CD4-positive, alpha-beta T cell treated with Interleukin-6 for 4 hours (primary cell): Measurements from ENCODE around the gene RPS15.
"Not testable (repeated sequence)": the region's sequence is repeated elsewhere in the genome, so short reads cannot be mapped to it uniquely, and the experiment has no call there.

Experiments
- DNase-seq: peaks from one replicate; pipeline ENCODE4 v3.0.0-alpha.2; 2020; ENCODE audit warnings: mixed read lengths

The RPS15 gene

DNA sequence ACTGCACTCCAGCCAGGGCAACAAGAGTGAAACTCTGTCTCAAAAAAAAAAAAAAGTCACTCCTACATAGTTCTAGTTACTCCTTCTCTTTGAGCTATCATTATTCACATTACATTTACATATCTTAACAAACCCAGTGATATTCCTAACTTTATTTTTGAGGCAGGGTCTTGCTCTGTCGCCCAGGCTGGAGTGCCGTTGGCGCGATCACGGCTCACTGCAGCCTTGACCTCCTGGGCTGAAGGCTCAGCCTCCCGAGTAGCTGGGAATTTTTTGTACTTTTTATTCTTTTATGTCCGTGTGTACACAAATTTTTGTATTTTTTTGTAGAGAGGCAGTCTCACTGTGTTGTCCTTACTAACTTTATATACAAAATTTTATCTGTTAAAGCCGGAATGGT is 587 bp upstream of the RPS15 start:
- DNase-seq, result no peak

- DNase-seq, result no peak
Measured at GRCh38 chr19:1438933-1439354, 748 bp downstream of the RPS15 start.

DNA sequence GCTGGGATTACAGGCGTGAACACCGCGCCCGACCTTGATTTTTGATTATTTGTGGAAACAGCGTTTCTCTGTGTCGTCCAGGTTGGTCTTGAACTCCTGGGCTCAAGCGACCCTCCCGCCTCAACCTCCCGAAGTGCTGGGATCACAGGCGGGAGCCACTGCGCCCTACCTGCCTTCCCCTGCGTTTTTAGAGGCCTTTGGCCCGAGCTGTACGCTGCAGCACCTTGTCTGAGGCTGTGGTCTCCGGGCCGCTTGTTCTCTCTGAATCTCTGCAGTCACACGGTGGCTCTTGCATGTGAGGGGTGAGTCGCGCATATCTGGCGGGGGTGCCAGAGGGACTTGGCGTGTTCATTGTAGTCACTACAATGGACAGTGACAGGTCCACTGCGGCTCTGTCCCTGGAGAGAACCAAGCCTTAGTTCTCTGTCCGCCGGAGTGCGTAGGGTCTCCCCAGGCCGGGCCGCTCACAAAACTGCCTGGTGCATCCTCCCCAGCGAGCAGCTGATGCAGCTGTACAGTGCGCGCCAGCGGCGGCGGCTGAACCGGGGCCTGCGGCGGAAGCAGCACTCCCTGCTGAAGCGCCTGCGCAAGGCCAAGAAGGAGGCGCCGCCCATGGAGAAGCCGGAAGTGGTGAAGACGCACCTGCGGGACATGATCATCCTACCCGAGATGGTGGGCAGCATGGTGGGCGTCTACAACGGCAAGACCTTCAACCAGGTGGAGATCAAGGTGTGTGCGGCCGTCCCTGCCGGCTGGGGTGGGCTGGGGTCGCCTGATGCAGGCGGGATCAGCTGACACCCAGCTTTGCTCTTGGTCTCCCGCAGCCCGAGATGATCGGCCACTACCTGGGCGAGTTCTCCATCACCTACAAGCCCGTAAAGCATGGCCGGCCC is 1.6 kb downstream of the RPS15 start:
- not testable (repeated sequence) for DNase-seq

GRCh38 chr19:1440418-1440801 is 2.2 kb downstream of the RPS15 start:
- DNase-seq, result no peak

DNA sequence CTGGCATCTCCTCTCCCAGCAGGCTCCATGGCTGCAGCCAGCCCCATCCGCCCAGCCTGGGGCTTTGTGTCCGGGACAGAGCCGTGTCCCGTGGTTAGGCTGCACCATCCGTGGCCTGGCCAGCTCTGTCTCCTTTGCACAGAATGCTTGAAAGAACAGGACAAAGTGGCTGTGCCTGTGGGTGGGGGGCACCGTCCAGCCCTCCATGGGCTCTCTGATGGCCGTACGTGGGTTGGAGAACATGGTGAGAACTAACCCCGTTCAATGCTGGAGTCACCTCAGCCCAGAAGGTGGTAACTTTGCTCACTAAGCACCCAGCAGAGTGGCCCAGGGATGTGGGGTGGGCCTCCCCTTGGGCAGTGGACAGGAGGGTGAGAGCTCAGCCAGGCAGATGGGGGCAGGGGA is 2.8 kb downstream of the RPS15 start:
- no peak for DNase-seq

DNA sequence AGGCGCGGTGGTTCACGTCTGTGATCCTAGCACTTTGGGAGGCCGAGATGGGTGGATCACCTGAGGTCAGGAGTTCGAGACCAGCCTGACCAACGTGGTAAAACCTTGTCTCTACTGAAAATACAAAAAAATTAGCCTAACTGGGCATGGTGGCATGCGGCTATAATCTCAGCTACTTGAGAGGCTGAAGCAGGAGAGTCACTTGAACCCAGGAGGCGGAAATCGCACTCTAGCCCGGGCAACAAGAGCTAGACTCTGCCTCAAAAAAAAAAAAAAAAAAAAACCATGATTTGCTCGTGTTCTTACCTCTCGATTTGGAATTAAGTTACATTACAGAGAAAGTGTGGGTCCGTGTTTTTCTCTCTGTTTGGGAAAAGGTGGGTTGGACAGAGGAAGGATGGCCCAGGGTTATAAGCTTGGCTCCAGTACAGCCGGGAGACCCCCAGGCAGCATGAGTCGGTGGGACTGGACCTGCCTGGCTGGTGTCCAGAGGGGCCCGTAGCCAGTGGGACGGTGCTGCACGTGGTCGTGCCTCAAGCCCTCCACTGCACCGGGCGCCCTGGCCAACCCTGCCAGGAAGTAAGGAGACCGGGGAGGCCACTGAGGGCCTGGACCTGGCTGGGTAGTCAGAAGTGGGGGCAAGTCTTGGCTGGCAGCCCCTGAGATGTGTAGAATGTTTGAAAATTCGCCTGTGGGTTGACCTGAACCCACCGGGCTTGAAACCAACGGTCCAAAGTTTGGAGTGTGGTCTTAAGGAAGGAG is 3.7 kb downstream of the RPS15 start:
- DNase-seq, result no peak

DNA sequence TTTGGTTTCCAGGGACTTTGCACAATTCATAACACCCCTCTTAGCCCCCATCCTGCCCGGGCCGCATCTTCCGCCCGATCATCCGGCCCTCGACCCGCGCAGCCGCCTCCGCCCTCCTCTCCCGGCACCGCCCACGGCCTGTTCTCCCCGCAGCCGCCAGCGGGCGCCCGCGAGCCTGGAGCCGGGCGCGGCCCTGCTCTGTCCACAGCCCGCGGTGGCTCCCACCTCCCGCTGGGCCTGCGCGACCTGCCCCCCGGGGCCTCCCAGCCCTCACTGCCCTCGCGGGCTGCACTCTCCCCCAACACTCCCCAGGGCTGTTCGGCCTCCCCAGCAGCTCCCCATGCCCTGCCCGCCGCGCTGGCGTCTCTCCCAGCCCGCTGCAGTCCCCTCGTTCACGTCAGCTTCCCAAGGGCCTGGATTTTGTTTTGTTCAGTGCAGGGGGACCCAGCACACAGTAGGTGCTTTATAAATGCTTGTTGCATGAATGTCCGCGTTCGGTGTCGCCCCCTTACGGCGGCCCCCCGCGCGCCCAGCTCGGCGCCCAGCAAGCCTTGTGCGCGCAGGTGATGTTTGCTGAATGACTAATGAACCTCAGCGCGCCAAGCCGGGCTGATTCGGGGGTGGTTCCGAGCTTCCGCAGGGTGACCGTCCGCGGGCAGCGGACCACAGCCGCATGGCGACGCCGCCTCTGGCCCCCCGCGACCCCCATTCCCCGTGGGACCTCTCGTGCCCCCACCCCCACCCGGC is 7.2 kb downstream of the RPS15 start:
- peak; percentile 79 for DNase-seq

- no peak for DNase-seq
Measured at GRCh38 chr19:1445932-1446712, 7.9 kb downstream of the RPS15 start.

- peak; percentile 50 for DNase-seq
Measured at GRCh38 chr19:1446713-1447481, 8.7 kb downstream of the RPS15 start.

DNA sequence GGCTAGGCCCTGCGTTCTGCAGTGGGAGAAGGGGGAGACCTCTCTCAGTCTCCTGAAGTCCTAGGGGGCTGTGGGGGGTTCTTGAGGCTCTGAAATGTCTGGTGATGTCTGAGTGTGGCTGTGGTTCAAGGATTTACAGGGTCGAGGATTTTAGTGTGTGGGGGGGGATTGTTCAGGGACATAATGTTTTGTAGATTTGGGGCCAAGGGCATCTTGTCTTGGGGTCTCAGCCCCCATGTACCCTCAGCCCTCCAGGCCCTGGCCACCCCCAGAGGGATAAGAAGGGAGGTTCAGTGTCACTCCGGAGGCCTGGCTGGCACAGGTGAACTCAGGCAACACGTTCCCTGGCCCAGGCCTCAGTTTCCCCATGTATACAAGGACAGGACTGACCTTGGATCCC is 9.3 kb downstream of the RPS15 start:
- DNase-seq, result no peak

DNA sequence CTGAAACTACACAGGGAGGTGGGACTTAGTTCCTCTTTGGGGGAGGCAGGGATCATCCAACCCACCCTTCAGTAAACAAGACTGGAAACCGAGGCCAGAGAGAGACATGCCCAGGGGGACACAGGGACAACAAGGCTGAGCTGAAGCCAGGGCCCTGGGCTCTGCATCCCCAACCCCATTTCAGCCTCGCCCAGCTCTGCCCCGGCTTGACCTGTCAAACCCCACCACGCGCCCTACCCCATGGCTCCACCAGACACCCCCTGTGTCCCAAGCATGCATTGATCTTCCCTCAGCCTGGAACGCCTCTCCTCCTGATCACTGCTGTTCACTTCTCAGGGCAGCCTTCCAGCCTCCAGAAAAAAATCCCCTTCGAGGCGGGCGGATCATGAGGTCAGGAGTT is 9.7 kb downstream of the RPS15 start:
- no peak for DNase-seq

DNA sequence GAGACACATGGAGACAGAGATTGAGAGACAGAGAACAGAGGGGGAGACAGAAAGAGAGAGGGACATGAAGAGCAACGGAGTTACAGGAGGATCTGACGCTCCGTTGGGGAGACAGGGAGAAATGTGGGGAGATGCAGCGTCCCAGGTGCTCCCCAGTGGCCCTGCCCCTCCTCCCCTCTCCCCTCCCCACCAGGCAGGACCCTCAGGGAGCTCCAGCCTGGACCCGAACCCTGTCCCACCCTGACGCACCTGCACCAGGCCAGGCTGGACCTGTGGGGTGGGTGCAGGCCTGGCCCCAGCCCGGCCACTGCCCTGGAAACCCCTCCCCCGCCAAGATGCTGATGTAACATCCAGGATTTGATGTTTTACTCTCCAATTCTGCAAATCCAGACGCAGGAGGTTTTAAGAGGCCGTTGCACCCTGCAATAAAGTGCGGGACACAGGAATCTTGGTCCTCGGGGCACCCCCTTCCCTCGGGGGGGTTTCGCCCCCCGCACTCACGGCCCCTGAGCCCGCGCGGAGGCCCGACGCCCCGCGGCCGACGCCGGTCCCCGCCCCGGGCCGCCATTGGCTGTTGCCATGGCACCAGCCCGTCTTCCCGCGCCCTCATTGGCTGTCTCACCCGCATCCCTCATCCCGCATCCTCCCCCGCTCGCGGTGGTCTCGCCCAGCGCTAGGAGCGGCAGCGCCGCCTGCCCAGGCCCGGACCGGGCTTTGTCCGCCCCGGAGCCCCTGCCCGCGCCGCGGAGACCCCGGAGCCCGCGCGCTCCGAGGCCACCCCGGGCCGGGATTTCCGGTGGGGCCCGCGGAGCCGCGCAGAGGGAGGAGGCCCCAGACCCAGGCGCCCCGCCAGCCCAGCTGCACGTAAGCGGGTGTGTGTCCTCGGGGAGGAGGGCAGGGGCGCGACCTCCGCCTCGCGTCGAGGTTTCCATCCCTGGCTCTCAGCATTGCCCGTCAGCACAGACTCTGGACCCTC is 11.6 kb downstream of the RPS15 start, which contains the start of gene APC2:
APC2 (plus strand) TSS at position 655 of the 976 bp plus-strand sequence. CDS start 2,881 bp downstream, outside the sequence.
- DNase-seq, result peak; percentile 26

DNA sequence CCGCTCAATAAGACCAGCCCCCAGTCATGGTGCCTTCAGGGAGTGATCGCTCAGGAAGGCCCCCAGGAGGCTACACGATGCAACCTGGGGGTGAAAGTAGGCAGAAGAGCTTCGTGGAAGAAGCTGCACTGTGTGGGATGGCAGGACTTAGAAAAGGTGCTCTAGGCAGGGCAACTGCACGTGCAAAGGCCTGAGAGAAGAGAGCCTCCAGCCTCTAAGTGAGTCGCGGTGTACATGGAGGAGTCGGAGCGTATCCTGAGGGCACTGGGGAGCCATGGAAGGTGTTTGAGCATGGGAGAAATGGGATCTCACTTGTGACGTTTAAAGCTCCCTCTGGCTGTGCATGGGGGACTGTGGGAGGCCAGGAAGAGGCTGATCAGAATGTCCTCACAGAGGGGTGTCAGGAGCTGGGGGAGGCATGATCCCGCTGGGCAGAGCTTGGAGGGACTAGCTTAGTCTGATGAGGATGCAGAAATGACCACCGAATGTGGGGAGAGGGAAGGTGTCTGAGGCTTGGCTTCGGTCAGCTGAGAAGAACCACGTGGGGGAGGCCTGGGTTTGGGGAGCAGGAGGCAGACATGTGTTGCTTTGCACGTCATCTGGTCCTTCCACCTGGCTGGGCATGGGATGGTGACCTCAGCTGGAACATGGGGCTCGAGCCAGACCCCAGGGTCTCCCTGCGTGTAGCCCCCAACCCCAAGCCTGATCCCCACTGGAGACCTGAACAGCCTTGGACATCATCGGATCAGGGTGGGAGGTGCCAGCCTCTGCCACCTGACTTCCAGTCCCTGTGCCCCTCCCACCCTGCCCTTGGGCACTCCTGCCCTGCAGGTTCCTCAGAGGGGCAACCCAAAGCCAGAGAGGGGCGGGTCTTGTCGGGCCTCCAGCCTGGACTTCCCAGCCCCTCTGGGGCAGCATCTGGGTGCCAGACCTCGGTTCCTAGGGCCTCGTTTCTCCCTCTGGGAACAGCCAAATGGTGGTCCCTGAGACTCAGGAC is 12.8 kb downstream of the RPS15 start:
- DNase-seq, result no peak

DNA sequence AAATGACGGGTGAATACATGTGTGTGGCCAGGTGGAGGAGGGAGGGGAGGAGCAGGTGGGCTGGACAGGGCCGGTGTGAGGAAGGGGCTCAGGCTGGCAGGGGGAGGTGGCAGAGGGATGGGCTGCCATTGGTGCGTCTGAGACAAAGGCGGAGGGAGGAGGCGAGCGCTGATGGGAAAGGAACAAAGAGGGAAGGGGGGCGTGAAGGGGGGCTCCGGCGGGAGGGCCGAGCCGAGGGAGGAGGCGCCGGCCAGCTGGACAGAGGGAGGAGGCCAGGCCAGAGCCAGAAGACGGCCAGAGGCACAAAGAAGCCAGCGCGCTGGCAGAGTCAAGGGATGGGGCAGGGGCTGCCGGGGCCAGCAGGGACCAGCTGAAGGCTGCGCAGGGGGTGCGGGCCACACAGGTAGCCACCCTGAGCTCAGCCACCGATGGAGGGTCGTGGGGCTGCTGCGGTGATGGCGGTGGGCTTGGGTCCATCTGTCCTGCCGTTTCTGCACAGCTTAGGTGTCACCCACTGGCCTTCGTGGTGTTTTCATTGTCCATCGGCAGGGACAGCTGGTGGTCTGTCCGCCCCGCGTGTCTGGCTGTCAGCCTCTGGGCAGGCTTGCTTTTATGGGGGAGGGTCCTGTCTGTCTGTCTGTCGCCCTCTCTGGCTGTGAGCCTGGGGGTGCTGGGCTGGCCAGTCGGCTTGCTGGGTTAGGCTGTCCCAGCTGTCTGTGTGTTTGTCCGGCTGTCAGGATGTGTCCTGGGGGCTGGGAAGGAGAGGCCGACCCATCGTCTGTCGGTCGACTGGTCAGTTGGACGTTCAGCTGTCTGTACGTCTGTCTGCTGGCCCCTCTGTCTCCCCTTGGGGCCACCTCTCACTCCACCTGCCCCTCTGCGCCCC is 14.0 kb downstream of the RPS15 start:
- DNase-seq, result no peak

DNA sequence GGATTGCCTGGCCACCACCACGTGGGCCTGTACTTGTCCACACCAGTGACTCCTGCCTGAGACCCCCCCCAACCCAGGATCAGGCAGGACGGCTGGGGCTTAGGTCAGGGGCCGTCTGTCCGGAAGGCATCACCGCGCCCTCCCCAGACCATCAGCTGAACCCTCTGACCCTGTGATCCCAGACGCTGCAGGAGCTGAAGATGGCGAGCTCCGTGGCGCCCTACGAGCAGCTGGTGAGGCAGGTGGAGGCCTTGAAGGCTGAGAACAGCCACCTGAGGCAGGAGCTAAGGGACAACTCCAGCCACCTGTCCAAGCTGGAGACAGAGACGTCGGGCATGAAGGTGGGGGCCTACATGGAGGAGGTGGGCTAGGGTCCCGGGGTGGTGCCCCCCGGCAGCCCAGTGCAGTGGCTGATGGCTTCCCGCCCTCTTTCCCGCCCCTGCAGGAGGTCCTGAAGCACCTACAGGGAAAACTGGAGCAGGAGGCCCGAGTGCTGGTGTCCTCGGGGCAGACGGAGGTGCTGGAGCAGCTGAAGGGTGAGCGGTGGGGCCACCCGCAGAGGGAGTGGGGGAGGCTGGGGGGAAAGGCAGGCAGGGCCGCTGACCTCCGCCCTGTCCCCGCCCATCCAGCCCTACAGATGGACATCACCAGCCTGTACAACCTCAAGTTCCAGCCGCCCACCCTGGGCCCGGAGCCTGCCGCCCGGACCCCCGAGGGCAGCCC is 14.8 kb downstream of the RPS15 start:
- DNase-seq, result no peak

DNA sequence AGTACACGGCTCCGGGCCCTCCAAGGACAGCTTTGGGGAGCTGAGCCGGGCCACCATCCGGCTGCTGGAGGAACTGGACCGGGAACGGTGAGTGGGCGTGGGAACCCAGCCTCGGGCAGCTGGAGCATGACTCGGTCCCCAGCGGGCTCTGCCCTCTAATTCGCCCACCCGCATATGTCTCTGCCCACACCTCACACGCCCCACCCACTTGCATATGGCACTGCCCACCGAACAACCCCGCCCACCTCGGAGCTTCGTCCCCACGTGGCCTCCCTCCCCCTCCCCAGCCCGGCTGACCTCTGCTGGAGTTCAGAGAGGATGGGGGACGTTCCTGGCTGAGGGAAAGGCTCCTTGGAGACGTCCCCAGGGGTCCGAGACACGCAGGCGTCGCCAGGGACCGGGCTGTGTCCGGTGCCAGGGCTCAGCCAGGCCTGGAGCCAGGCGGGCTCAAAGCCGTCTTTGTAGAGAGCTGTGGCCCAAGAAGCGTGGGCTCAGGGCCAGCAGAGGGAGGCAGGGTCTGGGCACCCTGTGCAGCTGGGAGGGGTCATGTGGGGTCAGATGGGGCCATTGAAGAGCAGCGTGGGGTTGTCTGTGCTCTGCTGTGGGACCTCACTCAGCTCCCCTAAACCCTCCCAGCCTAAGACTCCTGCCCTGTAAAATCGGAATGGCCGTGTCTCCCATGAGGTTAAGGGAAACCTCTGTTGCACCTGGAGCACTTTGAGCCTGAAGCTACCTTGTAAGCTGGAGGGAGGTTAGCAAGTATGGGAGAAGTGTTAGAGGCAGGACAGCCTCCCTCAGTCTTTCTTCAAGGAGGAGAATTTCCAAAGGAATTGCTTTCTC is 15.5 kb downstream of the RPS15 start:
- no peak for DNase-seq
